Measurements from ENCODE around the gene ST7.

ST7 gene

GRCh38 chr7:117205873-117206272 lies 252.6 kb downstream of the ST7 start:
- TF ChIP-seq TOX (CRISPR knock-in tag; IDR thresholded peaks at IDR 0.05; ENCODE audit: borderline replicate concordance) (no peak), PPARA (CRISPR knock-in tag; IDR thresholded peaks at IDR 0.05; ENCODE audit: borderline replicate concordance) (no peak), ISL1 (CRISPR knock-in tag; IDR thresholded peaks at IDR 0.05) (no peak), GLIS3 (CRISPR knock-in tag; IDR thresholded peaks at IDR 0.05) (no peak), RARB (CRISPR knock-in tag; IDR thresholded peaks at IDR 0.05) (no peak), ZFP3 (CRISPR knock-in tag; IDR thresholded peaks at IDR 0.05) (no peak), ZC3H10 (CRISPR knock-in tag; IDR thresholded peaks at IDR 0.05) (no peak), ZFP30 (CRISPR knock-in tag; IDR thresholded peaks at IDR 0.05) (no peak), TCF4 (CRISPR knock-in tag; IDR thresholded peaks at IDR 0.05; ENCODE audit: borderline replicate concordance) (no peak), TSHZ2 (CRISPR knock-in tag; IDR thresholded peaks at IDR 0.05) (no peak)
- no peak for ATAC-seq

- no peak for ATAC-seq
- TF ChIP-seq TSHZ2 (CRISPR knock-in tag; IDR thresholded peaks at IDR 0.05), result no peak
- no peak for TF ChIP-seq CSDC2 (CRISPR knock-in tag; IDR thresholded peaks at IDR 0.05)
- TF ChIP-seq PPARA (CRISPR knock-in tag; IDR thresholded peaks at IDR 0.05; ENCODE audit: borderline replicate concordance), result no peak
- no peak for TF ChIP-seq PATZ1 (CRISPR knock-in tag; IDR thresholded peaks at IDR 0.05; ENCODE audit: borderline replicate concordance)
- no peak for TF ChIP-seq CSRNP3 (CRISPR knock-in tag; IDR thresholded peaks at IDR 0.05)
- TF ChIP-seq ARNTL (CRISPR knock-in tag; IDR thresholded peaks at IDR 0.05; ENCODE audit: borderline replicate concordance, low read depth), result no peak
- TF ChIP-seq ISL1 (CRISPR knock-in tag; IDR thresholded peaks at IDR 0.05), result no peak
- no peak for TF ChIP-seq CREB5 (CRISPR knock-in tag; IDR thresholded peaks at IDR 0.05; ENCODE audit: low read depth)
- no peak for TF ChIP-seq TOX (CRISPR knock-in tag; IDR thresholded peaks at IDR 0.05; ENCODE audit: borderline replicate concordance)
- no peak for TF ChIP-seq SNAI2 (CRISPR knock-in tag; IDR thresholded peaks at IDR 0.05)
- no peak for TF ChIP-seq ZC3H10 (CRISPR knock-in tag; IDR thresholded peaks at IDR 0.05)
Measured at GRCh38 chr7:117208257-117208656, 255.0 kb downstream of the ST7 start.

- no peak for ATAC-seq
- no peak for TF ChIP-seq ZNF70 (CRISPR knock-in tag; IDR thresholded peaks at IDR 0.05)
Measured at GRCh38 chr7:117210397-117210796, 257.1 kb downstream of the ST7 start.

GRCh38 chr7:117210908-117211307 lies 257.6 kb downstream of the ST7 start:
- no peak for ATAC-seq
- no peak for TF ChIP-seq CSRNP3 (CRISPR knock-in tag; IDR thresholded peaks at IDR 0.05)
- no peak for TF ChIP-seq PPARA (CRISPR knock-in tag; IDR thresholded peaks at IDR 0.05; ENCODE audit: borderline replicate concordance)
- TF ChIP-seq TCF4 (CRISPR knock-in tag; IDR thresholded peaks at IDR 0.05; ENCODE audit: borderline replicate concordance), result no peak
- TF ChIP-seq TOX (CRISPR knock-in tag; IDR thresholded peaks at IDR 0.05; ENCODE audit: borderline replicate concordance), result no peak

All from SK-N-SH treated with all-trans-retinoic acid at 6 μM for 48 hours (cell line).